Activated naive CD4-positive, alpha-beta T cell treated with anti-CD3 and anti-CD28 coated beads, Interleukin-2, amount 50 U/mL, for 24 hours (primary cell): ENCODE measurements around the gene USP24.

Source experiments
- H3K27ac Mint-ChIP-seq: one replicate; pipeline ENCODE4 v1.8.0; 2021; ENCODE audit warnings: mild to moderate bottlenecking, mixed read lengths
- H3K27me3 Mint-ChIP-seq: one replicate; pipeline ENCODE4 v1.8.0; 2021; ENCODE audit warnings: mixed read lengths
- H3K36me3 Mint-ChIP-seq: one replicate; pipeline ENCODE4 v1.8.0; 2021; ENCODE audit warnings: mixed read lengths
- H3K4me1 Mint-ChIP-seq: one replicate; pipeline ENCODE4 v1.8.0; 2021; ENCODE audit warnings: mixed read lengths
- H3K4me3 Mint-ChIP-seq: one replicate; pipeline ENCODE4 v1.8.0; 2021; ENCODE audit warnings: mild to moderate bottlenecking, mixed read lengths
- H3K9me3 Mint-ChIP-seq: one replicate; pipeline ENCODE4 v1.8.0; 2021; ENCODE audit warnings: mixed read lengths

USP24 gene

DNA sequence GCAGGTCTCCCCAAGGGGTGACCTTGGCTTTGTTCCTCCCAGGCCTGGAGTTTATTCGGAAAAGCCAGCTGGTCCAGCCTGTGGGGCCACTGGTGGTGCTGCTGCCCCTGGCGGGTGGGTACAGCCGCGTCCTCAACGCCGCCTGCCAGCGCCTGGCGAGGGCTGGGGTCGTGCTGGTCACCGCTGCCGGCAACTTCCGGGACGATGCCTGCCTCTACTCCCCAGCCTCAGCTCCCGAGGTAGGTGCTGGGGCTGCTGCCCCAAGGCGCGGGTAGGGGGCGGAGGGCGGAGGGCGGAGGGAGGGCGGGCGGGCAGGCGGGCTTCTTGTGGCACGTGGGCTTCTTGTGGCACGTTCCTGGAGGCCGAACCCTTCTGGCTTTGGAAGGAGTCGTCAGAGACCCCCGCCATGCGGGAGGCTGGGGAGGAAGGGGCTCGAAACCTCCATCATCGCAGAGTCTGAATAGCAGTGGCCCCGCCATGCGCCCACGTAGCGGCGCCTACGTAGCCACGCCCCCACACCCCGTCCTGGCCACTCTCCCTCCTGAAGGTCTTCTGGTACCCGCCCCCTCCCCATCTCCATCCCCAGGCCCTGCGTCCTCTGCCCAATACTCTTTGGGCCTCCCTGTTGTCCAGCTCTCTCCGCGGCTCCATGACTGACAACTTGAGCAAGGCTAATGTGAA lies 159.1 kb downstream of the USP24 start:
- Mint-ChIP-seq H3K4me3 (no peak overlapping the region), H3K9me3 (no peaks in the 10 kb centered on the region), H3K27me3 (no peaks in the 10 kb centered on the region), H3K4me1 (no peaks in the 10 kb centered on the region), H3K36me3 (no peaks in the 10 kb centered on the region), H3K27ac (no peak overlapping the region)

GRCh38 chr1:55055084-55055882 lies 159.9 kb downstream of the USP24 start:
- Mint-ChIP-seq H3K4me1 (no peaks in the 10 kb centered on the region), H3K36me3 (no peaks in the 10 kb centered on the region), H3K9me3 (no peaks in the 10 kb centered on the region), H3K27ac (no peak overlapping the region), H3K27me3 (no peaks in the 10 kb centered on the region), H3K4me3 (no peak overlapping the region)

GRCh38 chr1:55054396-55054795 lies 160.8 kb downstream of the USP24 start:
- H3K4me1 Mint-ChIP-seq, result no peaks in the 10 kb centered on the region
- no peaks in the 10 kb centered on the region for H3K36me3 Mint-ChIP-seq
- no peaks in the 10 kb centered on the region for H3K9me3 Mint-ChIP-seq
- H3K4me3 Mint-ChIP-seq, result no peak overlapping the region
- H3K27ac Mint-ChIP-seq, result no peak overlapping the region
- no peaks in the 10 kb centered on the region for H3K27me3 Mint-ChIP-seq

- no peaks in the 10 kb centered on the region for H3K9me3 Mint-ChIP-seq
- no peaks in the 10 kb centered on the region for H3K4me1 Mint-ChIP-seq
- H3K27ac Mint-ChIP-seq, result no peak overlapping the region
- H3K27me3 Mint-ChIP-seq, result no peaks in the 10 kb centered on the region
- no peak overlapping the region for H3K4me3 Mint-ChIP-seq
- no peaks in the 10 kb centered on the region for H3K36me3 Mint-ChIP-seq
Observed at GRCh38 chr1:55053265-55053954, 161.8 kb downstream of the USP24 start.

DNA sequence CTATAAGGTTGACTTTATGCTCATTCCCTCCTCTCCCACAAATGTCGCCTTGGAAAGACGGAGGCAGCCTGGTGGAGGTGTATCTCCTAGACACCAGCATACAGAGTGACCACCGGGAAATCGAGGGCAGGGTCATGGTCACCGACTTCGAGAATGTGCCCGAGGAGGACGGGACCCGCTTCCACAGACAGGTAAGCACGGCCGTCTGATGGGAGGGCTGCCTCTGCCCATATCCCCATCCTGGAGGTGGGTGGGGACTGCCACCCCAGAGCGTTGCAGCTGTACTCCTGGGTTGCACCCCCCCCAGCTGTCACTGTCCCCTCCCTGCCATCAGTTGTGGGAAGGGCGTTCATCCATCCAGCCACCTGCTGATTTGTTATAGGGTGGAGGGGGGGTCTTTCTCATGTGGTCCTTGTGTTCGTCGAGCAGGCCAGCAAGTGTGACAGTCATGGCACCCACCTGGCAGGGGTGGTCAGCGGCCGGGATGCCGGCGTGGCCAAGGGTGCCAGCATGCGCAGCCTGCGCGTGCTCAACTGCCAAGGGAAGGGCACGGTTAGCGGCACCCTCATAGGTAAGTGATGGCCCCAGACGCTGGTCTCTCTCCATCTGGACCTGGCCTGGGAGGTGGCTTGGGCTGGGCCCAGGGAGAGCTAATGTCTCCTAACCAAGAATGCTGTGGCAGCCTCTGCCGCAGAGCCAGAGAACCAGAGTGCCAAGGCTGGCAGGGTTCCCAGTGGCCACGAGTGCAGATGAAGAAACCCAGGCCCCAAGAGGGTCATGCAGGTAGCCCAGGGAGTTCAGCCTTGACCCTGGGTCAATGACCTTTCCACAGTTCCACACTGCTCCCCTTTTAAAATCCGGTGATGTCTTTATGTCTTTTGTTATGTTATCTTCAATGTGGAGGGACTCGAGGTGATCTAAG lies 162.7 kb downstream of the USP24 start:
- no peaks in the 10 kb centered on the region for H3K27me3 Mint-ChIP-seq
- no peaks in the 10 kb centered on the region for H3K36me3 Mint-ChIP-seq
- H3K4me1 Mint-ChIP-seq, result no peaks in the 10 kb centered on the region
- no peak overlapping the region for H3K4me3 Mint-ChIP-seq
- H3K27ac Mint-ChIP-seq, result no peak overlapping the region
- no peaks in the 10 kb centered on the region for H3K9me3 Mint-ChIP-seq

DNA sequence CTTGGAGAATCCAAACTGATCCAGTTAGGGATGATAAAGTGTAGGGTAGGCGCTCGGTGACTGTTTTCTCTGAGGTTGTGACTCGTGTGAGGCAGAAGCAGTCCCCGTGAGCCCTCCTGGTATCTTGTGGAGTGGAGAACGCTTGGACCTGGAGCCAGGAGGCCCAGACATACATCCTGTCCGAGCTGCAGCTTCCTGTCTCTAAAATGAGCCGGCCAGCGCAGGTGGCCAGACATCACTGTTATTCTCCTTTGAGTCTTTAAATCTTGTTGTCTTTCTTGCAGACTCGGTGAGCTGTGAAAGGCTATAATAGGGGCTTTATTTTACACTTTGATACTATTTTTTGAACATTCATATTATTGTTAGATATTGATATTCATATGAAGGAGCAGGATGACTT lies 163.5 kb downstream of the USP24 start:
- Mint-ChIP-seq H3K36me3 (no peaks in the 10 kb centered on the region), H3K27ac (no peak overlapping the region), H3K4me3 (no peak overlapping the region), H3K4me1 (no peaks in the 10 kb centered on the region), H3K27me3 (no peaks in the 10 kb centered on the region), H3K9me3 (no peaks in the 10 kb centered on the region)

DNA sequence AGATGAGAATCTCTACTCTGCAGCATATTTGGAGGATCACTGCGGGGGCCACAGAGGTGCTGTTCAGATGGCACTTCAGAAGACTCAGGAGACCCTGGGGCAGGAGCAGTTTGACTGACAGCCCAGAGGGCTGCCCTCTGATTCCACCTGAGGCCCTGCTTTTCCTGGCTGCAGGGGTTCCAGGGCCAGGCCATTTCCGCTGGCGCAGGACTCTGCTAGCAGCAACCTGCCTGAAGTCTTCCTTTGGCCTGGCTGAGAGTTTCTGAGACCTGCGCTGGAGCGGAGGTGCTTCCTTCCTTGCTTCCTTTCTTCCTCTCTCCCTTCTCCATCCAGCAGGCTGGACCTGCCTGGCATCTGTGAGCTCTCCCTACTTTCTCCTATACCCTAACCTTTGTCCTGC lies 164.0 kb downstream of the USP24 start:
- no peaks in the 10 kb centered on the region for H3K27me3 Mint-ChIP-seq
- H3K9me3 Mint-ChIP-seq, result no peaks in the 10 kb centered on the region
- no peaks in the 10 kb centered on the region for H3K36me3 Mint-ChIP-seq
- H3K4me1 Mint-ChIP-seq, result no peaks in the 10 kb centered on the region
- no peak overlapping the region for H3K4me3 Mint-ChIP-seq
- no peak overlapping the region for H3K27ac Mint-ChIP-seq

DNA sequence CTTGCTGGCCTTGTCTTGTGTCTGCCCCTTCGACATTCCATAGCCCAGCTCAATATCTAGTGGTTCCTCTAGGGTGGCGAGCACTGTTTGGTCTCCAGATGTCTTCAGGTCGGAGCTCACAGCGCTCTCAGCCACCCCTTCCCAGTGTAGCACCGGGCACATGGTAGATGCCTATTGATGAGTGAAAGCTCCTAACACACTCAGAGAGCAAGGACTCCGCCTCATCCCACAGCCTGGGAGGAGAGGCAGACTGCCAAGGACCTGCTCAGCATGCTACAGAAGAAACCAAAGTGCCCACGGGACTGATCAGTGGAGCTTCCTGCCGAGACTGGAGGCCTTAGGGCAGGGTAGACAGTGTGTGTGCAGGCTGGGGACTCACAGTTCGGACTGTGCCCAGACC lies 164.9 kb downstream of the USP24 start:
- no peak overlapping the region for H3K4me3 Mint-ChIP-seq
- H3K27ac Mint-ChIP-seq, result no peak overlapping the region
- H3K36me3 Mint-ChIP-seq, result no peaks in the 10 kb centered on the region

GRCh38 chr1:55049914-55050278 lies 165.3 kb downstream of the USP24 start:
- no peaks in the 10 kb centered on the region for H3K27me3 Mint-ChIP-seq
- H3K4me1 Mint-ChIP-seq, result no peaks in the 10 kb centered on the region
- no peaks in the 10 kb centered on the region for H3K36me3 Mint-ChIP-seq
- H3K27ac Mint-ChIP-seq, result no peak overlapping the region
- no peak overlapping the region for H3K4me3 Mint-ChIP-seq
- no peaks in the 10 kb centered on the region for H3K9me3 Mint-ChIP-seq

More for the DNA sequence above, 164.9 kb downstream of the USP24 start:
- Mint-ChIP-seq H3K27me3 (no peaks in the 10 kb centered on the region), H3K9me3 (no peaks in the 10 kb centered on the region), H3K4me1 (no peaks in the 10 kb centered on the region)

GRCh38 chr1:55049271-55049913 lies 165.8 kb downstream of the USP24 start:
- H3K36me3 Mint-ChIP-seq, result no peaks in the 10 kb centered on the region
- no peaks in the 10 kb centered on the region for H3K27me3 Mint-ChIP-seq
- H3K27ac Mint-ChIP-seq, result no peak overlapping the region
- H3K4me3 Mint-ChIP-seq, result no peak overlapping the region
- H3K9me3 Mint-ChIP-seq, result no peaks in the 10 kb centered on the region
- no peaks in the 10 kb centered on the region for H3K4me1 Mint-ChIP-seq

GRCh38 chr1:55048453-55049270 lies 166.5 kb downstream of the USP24 start:
- Mint-ChIP-seq H3K27me3 (no peaks in the 10 kb centered on the region), H3K36me3 (no peaks in the 10 kb centered on the region), H3K4me3 (no peak overlapping the region), H3K4me1 (no peaks in the 10 kb centered on the region), H3K27ac (no peak overlapping the region), H3K9me3 (no peaks in the 10 kb centered on the region)

GRCh38 chr1:55047611-55048010 lies 167.6 kb downstream of the USP24 start:
- Mint-ChIP-seq H3K27ac (no peak overlapping the region), H3K4me3 (no peak overlapping the region), H3K27me3 (peaks cover 1% of the 10 kb centered on the region), H3K9me3 (no peaks in the 10 kb centered on the region), H3K36me3 (no peaks in the 10 kb centered on the region), H3K4me1 (no peaks in the 10 kb centered on the region)

GRCh38 chr1:55046871-55047270 lies 168.3 kb downstream of the USP24 start:
- Mint-ChIP-seq H3K4me3 (no peak overlapping the region), H3K9me3 (no peaks in the 10 kb centered on the region), H3K4me1 (no peaks in the 10 kb centered on the region), H3K36me3 (no peaks in the 10 kb centered on the region), H3K27ac (no peak overlapping the region), H3K27me3 (peaks cover 3% of the 10 kb centered on the region)

DNA sequence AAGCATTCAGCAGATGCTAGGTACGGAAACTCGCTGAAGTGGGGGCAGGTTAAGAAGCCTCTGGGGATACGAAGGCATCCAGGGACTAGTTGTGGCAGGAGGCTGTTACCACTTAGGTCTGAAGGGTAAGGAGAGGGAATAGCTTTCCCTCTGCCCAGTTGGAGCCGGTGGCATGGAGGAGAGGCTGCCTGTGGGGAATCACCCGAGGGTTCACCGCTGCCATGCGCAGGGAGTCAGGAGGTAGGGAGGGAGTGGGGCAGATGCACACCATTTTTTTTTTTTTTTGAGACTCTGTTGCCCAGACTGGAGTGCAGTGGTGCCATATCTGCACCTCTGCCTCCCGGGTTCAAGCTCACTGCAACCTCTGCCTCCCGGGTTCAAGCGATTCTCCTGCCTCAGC lies 169.7 kb downstream of the USP24 start:
- Mint-ChIP-seq H3K4me3 (no peak overlapping the region), H3K4me1 (no peaks in the 10 kb centered on the region), H3K27me3 (peaks cover 10% of the 10 kb centered on the region), H3K9me3 (no peaks in the 10 kb centered on the region), H3K36me3 (no peaks in the 10 kb centered on the region), H3K27ac (no peak overlapping the region)
